ENCODE data around the gene PNLIPRP3.

DNA sequence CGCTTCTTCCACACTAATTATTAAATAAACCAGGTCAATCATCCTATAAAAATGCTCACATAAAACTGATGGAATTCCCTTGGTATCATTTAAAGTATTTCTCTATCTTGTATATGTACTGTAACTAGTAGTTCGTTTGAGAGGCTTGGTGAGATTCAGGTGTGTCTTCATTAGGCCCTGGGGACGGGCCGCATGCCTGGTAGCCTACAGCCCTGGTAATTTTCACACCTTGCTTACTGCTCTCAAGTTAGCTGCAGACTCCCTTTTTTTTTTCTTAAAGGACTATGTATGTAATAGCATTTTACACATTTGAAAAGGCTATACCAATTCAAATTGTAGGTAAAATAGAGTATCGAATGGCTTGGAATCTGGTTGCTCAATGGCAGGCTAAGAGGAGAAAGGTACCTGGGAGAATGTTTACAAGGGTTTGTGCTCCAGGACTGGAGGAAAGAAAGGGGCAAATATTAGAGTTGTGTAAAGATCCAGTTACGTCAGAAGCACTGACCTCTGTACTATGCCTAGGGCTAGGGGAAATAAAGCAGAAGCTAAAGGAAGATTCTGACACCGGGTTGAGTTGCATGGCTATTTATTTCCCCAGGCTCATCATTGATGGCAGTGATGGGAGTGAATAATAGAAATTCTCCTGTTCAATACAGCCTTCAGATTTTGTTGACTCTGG is 59.3 kb downstream of the PNLIPRP3 start:
- TF ChIP-seq, protein P1, sequence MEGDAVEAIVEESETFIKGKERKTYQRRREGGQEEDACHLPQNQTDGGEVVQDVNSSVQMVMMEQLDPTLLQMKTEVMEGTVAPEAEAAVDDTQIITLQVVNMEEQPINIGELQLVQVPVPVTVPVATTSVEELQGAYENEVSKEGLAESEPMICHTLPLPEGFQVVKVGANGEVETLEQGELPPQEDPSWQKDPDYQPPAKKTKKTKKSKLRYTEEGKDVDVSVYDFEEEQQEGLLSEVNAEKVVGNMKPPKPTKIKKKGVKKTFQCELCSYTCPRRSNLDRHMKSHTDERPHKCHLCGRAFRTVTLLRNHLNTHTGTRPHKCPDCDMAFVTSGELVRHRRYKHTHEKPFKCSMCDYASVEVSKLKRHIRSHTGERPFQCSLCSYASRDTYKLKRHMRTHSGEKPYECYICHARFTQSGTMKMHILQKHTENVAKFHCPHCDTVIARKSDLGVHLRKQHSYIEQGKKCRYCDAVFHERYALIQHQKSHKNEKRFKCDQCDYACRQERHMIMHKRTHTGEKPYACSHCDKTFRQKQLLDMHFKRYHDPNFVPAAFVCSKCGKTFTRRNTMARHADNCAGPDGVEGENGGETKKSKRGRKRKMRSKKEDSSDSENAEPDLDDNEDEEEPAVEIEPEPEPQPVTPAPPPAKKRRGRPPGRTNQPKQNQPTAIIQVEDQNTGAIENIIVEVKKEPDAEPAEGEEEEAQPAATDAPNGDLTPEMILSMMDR (IDR thresholded peaks at IDR 0.05): no peak
- TF ChIP-seq POLR2A (IDR thresholded peaks at IDR 0.05): no peak
